ENCODE results near the gene CCDC70.
A peak's percentile ranks its signal among the peaks of the same experiment; 100 is the strongest.

CCDC70 gene

DNA sequence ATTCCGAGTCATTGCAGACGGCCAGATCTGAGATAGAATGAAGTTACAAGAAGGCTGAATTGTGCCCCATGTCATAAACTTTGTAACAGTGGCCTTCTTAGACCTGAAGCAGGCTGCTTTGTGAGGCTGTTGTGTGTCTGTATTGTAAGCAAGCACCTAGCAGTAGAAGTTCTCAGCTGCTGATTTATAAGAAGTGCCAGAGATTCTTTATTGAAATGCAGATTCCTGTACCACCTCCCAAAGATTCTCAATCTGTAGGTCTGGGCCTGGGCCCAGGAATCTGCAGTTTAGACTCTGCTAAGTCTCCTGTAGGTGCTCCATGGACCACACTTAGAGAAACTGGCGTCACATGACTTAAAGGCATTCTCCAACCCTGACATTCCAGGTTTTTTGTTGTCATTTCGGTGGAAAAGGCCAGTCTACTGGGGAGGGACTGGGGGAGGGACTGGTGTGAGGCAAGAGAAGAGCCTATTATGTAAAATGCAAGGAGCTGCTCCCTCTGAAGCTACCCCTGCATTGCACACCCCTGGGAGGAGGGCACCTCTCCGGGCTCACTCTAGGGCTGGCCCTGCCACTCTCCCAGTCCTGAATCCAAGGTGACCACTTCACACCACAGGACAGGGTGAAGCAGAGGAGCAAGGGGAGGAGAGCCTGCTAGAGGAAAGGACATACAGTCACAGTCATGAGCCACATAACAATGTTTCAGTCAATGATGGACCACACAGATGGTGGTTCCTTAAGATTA, 16.0 kb upstream of the CCDC70 start:
- H3K36me3 ChIP-seq (ENCODE audit: insufficient read depth, low read length): no peaks in the 10 kb centered on the region
- H3K27me3 ChIP-seq (ENCODE audit: control insufficient read depth in 1 of 2, insufficient read depth in 2 of 2, low read length in 2 of 2): no peaks in the 10 kb centered on the region
- no peak overlapping the region for H3K27ac ChIP-seq (ENCODE audit: low read depth, low read length)
- no peaks in the 10 kb centered on the region for H3K4me1 ChIP-seq (ENCODE audit: insufficient read depth, low read length)
- H3K4me3 ChIP-seq (ENCODE audit: low read depth in 1 of 2, low read length in 2 of 2): peak overlapping the region in 1 of 2 donors; percentile 10
- no peak overlapping the region for H3K9ac ChIP-seq (ENCODE audit: low read length)
- H3K9me3 ChIP-seq (ENCODE audit: low read length): no peaks in the 10 kb centered on the region

GRCh38 chr13:51846756-51847155, 15.0 kb upstream of the CCDC70 start:
- Histone ChIP-seq H3K27me3 (ENCODE audit: control insufficient read depth in 1 of 2, insufficient read depth in 2 of 2, low read length in 2 of 2) (no peaks in the 10 kb centered on the region), H3K9me3 (ENCODE audit: low read length) (no peaks in the 10 kb centered on the region), H3K27ac (ENCODE audit: low read depth, low read length) (no peak overlapping the region), H3K4me1 (ENCODE audit: insufficient read depth, low read length) (no peaks in the 10 kb centered on the region), H3K9ac (ENCODE audit: low read length) (no peak overlapping the region), H3K36me3 (ENCODE audit: insufficient read depth, low read length) (no peaks in the 10 kb centered on the region), H3K4me3 (ENCODE audit: low read depth in 1 of 2, low read length in 2 of 2) (no peak overlapping the region)

- Histone ChIP-seq H3K9ac (ENCODE audit: low read length) (no peak overlapping the region), H3K9me3 (ENCODE audit: low read length) (no peaks in the 10 kb centered on the region), H3K4me3 (ENCODE audit: low read depth in 1 of 2, low read length in 2 of 2) (no peak overlapping the region), H3K36me3 (ENCODE audit: insufficient read depth, low read length) (no peaks in the 10 kb centered on the region), H3K27ac (ENCODE audit: low read depth, low read length) (no peak overlapping the region), H3K4me1 (ENCODE audit: insufficient read depth, low read length) (no peaks in the 10 kb centered on the region), H3K27me3 (ENCODE audit: control insufficient read depth in 1 of 2, insufficient read depth in 2 of 2, low read length in 2 of 2) (no peaks in the 10 kb centered on the region)
Measured at GRCh38 chr13:51848674-51849073, 13.1 kb upstream of the CCDC70 start.

DNA sequence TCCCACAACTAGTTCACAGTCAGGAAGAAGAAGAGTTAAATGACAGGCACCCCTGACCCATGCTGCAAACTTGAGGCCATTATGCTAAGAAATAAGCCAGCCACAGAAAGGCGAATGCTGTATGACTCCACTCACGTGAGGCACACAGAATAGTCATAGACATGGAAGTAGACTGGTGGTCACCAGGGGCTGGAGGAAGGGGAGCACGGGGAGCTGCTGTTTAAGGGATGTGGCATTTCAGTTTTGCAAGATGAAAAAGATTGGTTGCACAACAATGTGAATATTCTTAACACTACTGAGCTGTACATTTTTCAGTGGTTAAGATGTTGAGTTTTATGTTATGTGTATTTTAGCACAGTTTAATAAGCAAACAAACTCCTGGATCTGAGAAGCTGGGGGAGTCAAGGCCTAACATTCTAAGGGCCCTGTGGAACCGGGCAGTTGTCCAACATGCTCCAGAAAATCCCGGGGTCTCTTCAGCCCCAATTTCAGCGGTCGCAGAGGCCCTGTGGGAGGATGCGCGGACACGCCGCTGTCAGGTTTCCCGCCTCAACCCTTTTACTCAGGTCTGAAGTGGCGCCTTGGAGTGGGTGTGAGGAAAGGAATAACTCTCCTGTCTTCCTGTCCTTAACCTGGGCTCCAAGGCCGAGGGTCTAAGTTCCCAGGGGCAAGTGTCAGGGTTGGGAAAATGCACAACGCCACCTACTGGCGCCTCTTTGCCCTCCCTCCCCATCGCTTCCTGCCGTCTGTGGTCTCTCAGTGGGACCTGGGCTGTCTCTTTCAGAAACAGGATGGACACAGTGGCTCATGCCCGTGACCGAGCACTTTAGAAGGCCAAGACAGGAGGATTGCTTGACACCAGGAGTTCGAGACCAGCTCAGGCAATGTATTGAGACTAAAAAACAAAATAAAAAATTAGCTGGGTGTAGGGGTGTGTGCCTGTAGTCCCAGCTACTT, 12.3 kb upstream of the CCDC70 start:
- H3K27ac ChIP-seq (ENCODE audit: low read depth, low read length): no peak overlapping the region
- no peak overlapping the region for H3K4me3 ChIP-seq (ENCODE audit: low read depth in 1 of 2, low read length in 2 of 2)
- H3K9ac ChIP-seq (ENCODE audit: low read length): no peak overlapping the region
- no peaks in the 10 kb centered on the region for H3K4me1 ChIP-seq (ENCODE audit: insufficient read depth, low read length)
- H3K9me3 ChIP-seq (ENCODE audit: low read length): no peaks in the 10 kb centered on the region
- no peaks in the 10 kb centered on the region for H3K36me3 ChIP-seq (ENCODE audit: insufficient read depth, low read length)
- H3K27me3 ChIP-seq (ENCODE audit: control insufficient read depth in 1 of 2, insufficient read depth in 2 of 2, low read length in 2 of 2): no peaks in the 10 kb centered on the region

DNA sequence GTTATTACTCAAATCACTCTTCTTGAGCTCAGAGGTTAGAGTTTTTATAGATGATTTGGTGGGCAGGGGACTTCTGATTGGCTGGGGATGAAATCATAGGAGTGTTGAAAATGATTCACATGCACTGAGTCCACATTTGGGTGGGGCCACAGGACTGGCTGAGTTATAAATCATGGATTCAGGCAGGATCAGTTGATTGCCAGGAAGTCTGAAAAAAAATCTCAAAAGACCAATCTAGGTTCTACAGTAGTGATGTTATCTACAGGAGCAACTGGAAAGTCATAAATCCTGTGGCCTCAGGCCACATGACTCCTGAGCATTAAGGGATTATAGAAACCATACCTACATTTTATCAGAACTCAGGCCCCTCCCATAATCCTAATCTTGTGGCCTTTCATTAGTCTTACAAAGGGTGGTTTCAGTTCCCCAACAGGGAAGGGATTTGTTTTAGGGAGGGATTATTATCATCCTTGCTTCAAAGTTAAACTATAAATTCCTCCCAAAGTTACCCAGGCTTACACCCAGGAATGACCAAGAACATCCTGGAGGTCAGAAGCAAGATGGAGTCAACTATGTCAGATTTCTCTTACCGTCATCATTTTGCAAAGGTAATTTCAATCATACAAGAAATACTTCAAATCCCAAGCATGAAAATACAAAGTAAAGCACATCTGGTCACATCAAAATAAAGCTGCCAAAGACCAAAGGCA, 5.6 kb upstream of the CCDC70 start:
- Histone ChIP-seq H3K36me3 (ENCODE audit: insufficient read depth, low read length) (no peaks in the 10 kb centered on the region), H3K9ac (ENCODE audit: low read length) (no peak overlapping the region), H3K27me3 (ENCODE audit: control insufficient read depth in 1 of 2, insufficient read depth in 2 of 2, low read length in 2 of 2) (no peaks in the 10 kb centered on the region), H3K4me1 (ENCODE audit: insufficient read depth, low read length) (no peaks in the 10 kb centered on the region), H3K4me3 (ENCODE audit: low read depth in 1 of 2, low read length in 2 of 2) (no peak overlapping the region), H3K27ac (ENCODE audit: low read depth, low read length) (no peak overlapping the region), H3K9me3 (ENCODE audit: low read length) (no peaks in the 10 kb centered on the region)

DNA sequence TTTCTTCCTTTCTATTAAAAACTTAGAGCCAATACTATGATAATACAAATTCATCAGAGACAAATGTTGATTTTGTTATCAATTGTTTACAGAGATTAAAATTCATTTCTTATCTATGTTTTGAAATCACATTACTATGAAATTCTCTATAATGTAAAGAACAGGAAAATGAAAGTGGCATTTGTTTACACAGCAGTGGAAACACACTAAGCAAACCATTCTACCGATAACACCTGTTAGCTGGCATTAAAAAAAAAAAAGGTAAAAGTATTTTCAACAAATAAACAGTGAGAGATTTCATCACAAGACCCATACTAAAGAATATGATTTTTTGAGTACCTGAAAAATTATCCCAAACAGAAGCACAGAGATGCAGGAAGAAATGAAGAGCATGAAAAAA, 4.8 kb upstream of the CCDC70 start:
- H3K4me1 ChIP-seq (ENCODE audit: insufficient read depth, low read length): no peaks in the 10 kb centered on the region
- no peaks in the 10 kb centered on the region for H3K36me3 ChIP-seq (ENCODE audit: insufficient read depth, low read length)
- no peaks in the 10 kb centered on the region for H3K9me3 ChIP-seq (ENCODE audit: low read length)
- no peak overlapping the region for H3K27ac ChIP-seq (ENCODE audit: low read depth, low read length)
- no peak overlapping the region for H3K4me3 ChIP-seq (ENCODE audit: low read depth in 1 of 2, low read length in 2 of 2)
- no peak overlapping the region for H3K9ac ChIP-seq (ENCODE audit: low read length)
- H3K27me3 ChIP-seq (ENCODE audit: control insufficient read depth in 1 of 2, insufficient read depth in 2 of 2, low read length in 2 of 2): no peaks in the 10 kb centered on the region

DNA sequence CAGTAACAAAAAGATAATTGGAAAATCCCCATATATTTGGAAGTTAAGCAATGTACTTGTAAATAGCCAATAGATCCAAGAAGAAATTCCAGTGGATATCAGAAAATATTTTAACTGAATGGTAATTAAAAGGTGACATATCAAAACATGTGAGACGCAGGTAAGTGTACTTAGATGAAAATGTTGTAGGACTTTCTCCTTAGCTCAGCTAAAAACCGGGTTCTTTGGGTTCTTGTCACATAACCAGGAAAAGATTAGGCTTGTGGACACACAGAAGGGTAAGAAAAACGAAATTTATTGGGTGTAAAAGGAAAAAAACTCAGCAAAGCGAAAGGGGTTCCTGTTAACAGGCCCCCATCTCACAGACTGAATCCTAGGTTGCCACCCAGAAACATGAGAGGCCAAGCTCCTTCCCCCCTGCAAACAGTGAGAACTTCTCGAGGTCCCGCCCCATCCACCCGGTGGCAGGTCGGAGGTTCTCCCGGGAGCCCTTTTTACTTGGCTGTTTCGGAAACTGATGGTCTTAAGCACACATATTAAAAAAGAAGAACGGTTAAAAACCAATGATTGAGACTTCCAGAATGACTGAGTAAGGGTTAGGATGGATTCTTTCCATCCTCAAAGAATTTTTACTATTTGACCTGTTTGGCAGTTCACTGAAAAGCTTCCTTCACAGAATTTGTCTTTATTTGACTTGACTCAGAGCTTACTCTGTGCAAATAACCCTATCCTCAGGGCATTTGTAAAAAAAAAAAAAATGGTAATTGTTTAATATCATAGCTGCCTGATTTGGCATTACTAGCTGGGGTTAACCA, 3.1 kb upstream of the CCDC70 start:
- Histone ChIP-seq H3K9me3 (ENCODE audit: low read length) (no peaks in the 10 kb centered on the region), H3K9ac (ENCODE audit: low read length) (no peak overlapping the region), H3K4me1 (ENCODE audit: insufficient read depth, low read length) (no peaks in the 10 kb centered on the region), H3K4me3 (ENCODE audit: low read depth in 1 of 2, low read length in 2 of 2) (no peak overlapping the region), H3K27me3 (ENCODE audit: control insufficient read depth in 1 of 2, insufficient read depth in 2 of 2, low read length in 2 of 2) (no peaks in the 10 kb centered on the region), H3K27ac (ENCODE audit: low read depth, low read length) (no peak overlapping the region), H3K36me3 (ENCODE audit: insufficient read depth, low read length) (no peaks in the 10 kb centered on the region)

- no peaks in the 10 kb centered on the region for H3K27me3 ChIP-seq (ENCODE audit: control insufficient read depth in 1 of 2, insufficient read depth in 2 of 2, low read length in 2 of 2)
- H3K36me3 ChIP-seq (ENCODE audit: insufficient read depth, low read length): no peaks in the 10 kb centered on the region
- H3K4me3 ChIP-seq (ENCODE audit: low read depth in 1 of 2, low read length in 2 of 2): no peak overlapping the region
- H3K9me3 ChIP-seq (ENCODE audit: low read length): no peaks in the 10 kb centered on the region
- no peak overlapping the region for H3K27ac ChIP-seq (ENCODE audit: low read depth, low read length)
- no peak overlapping the region for H3K9ac ChIP-seq (ENCODE audit: low read length)
- H3K4me1 ChIP-seq (ENCODE audit: insufficient read depth, low read length): no peaks in the 10 kb centered on the region
Measured at GRCh38 chr13:51862957-51863356, 1.2 kb downstream of the CCDC70 start.

- H3K36me3 ChIP-seq (ENCODE audit: insufficient read depth, low read length): no peaks in the 10 kb centered on the region
- H3K27ac ChIP-seq (ENCODE audit: low read depth, low read length): no peak overlapping the region
- no peaks in the 10 kb centered on the region for H3K4me1 ChIP-seq (ENCODE audit: insufficient read depth, low read length)
- no peaks in the 10 kb centered on the region for H3K27me3 ChIP-seq (ENCODE audit: control insufficient read depth in 1 of 2, insufficient read depth in 2 of 2, low read length in 2 of 2)
- no peak overlapping the region for H3K4me3 ChIP-seq (ENCODE audit: low read depth in 1 of 2, low read length in 2 of 2)
- H3K9ac ChIP-seq (ENCODE audit: low read length): no peak overlapping the region
- no peaks in the 10 kb centered on the region for H3K9me3 ChIP-seq (ENCODE audit: low read length)
Measured at GRCh38 chr13:51865838-51866237, 4.1 kb downstream of the CCDC70 start.

DNA sequence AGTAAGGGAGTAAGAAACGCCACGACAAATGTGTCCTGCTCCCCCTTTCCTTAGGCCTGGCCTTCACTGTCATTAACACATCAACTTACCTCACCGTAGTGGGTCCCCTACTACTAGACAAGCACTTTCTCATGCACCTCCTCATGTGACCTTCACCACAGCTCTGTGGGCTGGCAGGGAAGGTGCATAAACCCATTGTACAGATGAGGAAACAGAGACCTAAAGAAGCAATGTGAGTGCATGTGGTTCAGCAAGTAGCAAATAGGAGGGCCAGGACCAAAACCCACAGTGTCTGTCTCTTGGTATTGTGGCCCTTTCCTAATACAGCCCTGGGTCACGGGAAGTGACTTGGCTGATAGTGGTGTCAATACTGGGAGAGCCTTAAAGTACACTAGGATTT, 5.3 kb downstream of the CCDC70 start:
- Histone ChIP-seq H3K36me3 (ENCODE audit: insufficient read depth, low read length) (no peaks in the 10 kb centered on the region), H3K9me3 (ENCODE audit: low read length) (no peaks in the 10 kb centered on the region), H3K4me1 (ENCODE audit: insufficient read depth, low read length) (no peaks in the 10 kb centered on the region), H3K27me3 (ENCODE audit: control insufficient read depth in 1 of 2, insufficient read depth in 2 of 2, low read length in 2 of 2) (no peaks in the 10 kb centered on the region), H3K9ac (ENCODE audit: low read length) (no peak overlapping the region), H3K27ac (ENCODE audit: low read depth, low read length) (no peak overlapping the region), H3K4me3 (ENCODE audit: low read depth in 1 of 2, low read length in 2 of 2) (no peak overlapping the region)

DNA sequence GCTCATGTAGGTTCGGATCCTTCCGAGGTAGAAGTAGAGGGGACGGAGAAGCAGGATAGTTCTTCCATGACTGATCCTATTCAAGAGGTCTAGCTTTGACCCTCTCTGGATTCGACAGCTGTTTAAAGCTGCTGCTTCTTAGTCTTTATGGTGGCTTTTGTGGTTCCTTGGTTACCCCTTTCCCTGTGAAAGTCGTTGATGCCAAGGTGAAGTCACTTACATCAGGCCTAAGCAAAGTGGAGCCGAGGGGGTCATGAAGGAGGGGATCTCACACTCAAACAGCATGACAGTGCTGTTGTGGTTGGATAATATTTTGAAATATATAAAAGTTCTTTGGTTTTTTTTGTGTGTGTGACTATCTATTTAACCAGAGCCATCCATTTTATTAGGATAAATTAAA, 8.1 kb downstream of the CCDC70 start:
- Histone ChIP-seq H3K9me3 (ENCODE audit: low read length) (no peaks in the 10 kb centered on the region), H3K27ac (ENCODE audit: low read depth, low read length) (no peak overlapping the region), H3K4me1 (ENCODE audit: insufficient read depth, low read length) (no peaks in the 10 kb centered on the region), H3K4me3 (ENCODE audit: low read depth in 1 of 2, low read length in 2 of 2) (no peak overlapping the region), H3K27me3 (ENCODE audit: control insufficient read depth in 1 of 2, insufficient read depth in 2 of 2, low read length in 2 of 2) (no peaks in the 10 kb centered on the region), H3K9ac (ENCODE audit: low read length) (no peak overlapping the region), H3K36me3 (ENCODE audit: insufficient read depth, low read length) (no peaks in the 10 kb centered on the region)
